Measurements from ENCODE around the gene BPNT1.

BPNT1 gene

GRCh38 chr1:220089650-220090556, at the start of gene BPNT1:
BPNT1 (minus strand) TSS chr1:220089788; CDS start chr1:220079846, 9,942 bp downstream.
- peak within 1 kb of the TSS; percentile 85 for H3K4me3 ChIP-seq (ENCODE audit: low read depth, low read length)
- TF ChIP-seq CTCF (IDR thresholded peaks at IDR 0.05; ENCODE audit: low read depth, low read length): no peak

GRCh38 chr1:220137019-220137786, 47.6 kb upstream of the BPNT1 start:
- no peak overlapping the region for H3K4me3 ChIP-seq (ENCODE audit: low read depth, low read length)
- no peak for TF ChIP-seq CTCF (IDR thresholded peaks at IDR 0.05; ENCODE audit: low read depth, low read length)

GRCh38 chr1:220135755-220136154, 46.2 kb upstream of the BPNT1 start:
- H3K4me3 ChIP-seq (ENCODE audit: low read depth, low read length): no peak overlapping the region
- no peak for TF ChIP-seq CTCF (IDR thresholded peaks at IDR 0.05; ENCODE audit: low read depth, low read length)

GRCh38 chr1:220129479-220130210, 40.1 kb upstream of the BPNT1 start:
- no peak for TF ChIP-seq CTCF (IDR thresholded peaks at IDR 0.05; ENCODE audit: low read depth, low read length)

GRCh38 chr1:220127076-220127475, 37.5 kb upstream of the BPNT1 start:
- no peak for TF ChIP-seq CTCF (IDR thresholded peaks at IDR 0.05; ENCODE audit: low read depth, low read length)
- H3K4me3 ChIP-seq (ENCODE audit: low read depth, low read length): no peak overlapping the region

More at GRCh38 chr1:220129479-220130210, 40.1 kb upstream of the BPNT1 start:
- H3K4me3 ChIP-seq (ENCODE audit: low read depth, low read length): no peak overlapping the region

- no peak overlapping the region for H3K4me3 ChIP-seq (ENCODE audit: low read depth, low read length)
- no peak for TF ChIP-seq CTCF (IDR thresholded peaks at IDR 0.05; ENCODE audit: low read depth, low read length)
Observed at GRCh38 chr1:220124542-220124941, 35.0 kb upstream of the BPNT1 start.
